Vagina (tissue), 2 donors: Measurements from ENCODE around the gene PM20D1. TPM values are rescaled to one million over a fixed set of nuclear protein-coding genes. Genes with fewer than 3 reads are reported as not detected.

ENCODE experiments used
- DNase-seq, 2 donors: peaks; one replicate each; pipeline ENCODE4 v3.0.0-alpha.2; 2017; ENCODE audit errors: extremely low spot score in 2 of 2
- H3K27ac ChIP-seq: fragments of 200-600 bp; sonication (generic); one replicate; pipeline ENCODE4 v1.5.1; 2019
- H3K27me3 ChIP-seq: fragments of 200-600 bp; sonication (generic); one replicate; pipeline ENCODE4 v1.5.1; 2019
- H3K36me3 ChIP-seq, 2 donors: fragments of 200-600 bp; sonication (generic); one replicate each; pipeline ENCODE4 v1.5.1; 2017 to 2019
- H3K4me1 ChIP-seq: fragments of 200-600 bp; sonication (generic); one replicate; pipeline ENCODE4 v1.5.1; 2019
- H3K4me3 ChIP-seq, 2 donors: fragments of 200-600 bp; sonication (generic); 1 replicate in 1 of 2; 2 replicates in 1 of 2; pipeline ENCODE4 v1.5.1; 2016 to 2019
- H3K9me3 ChIP-seq: fragments of 200-600 bp; sonication (generic); one replicate; pipeline ENCODE4 v1.5.1; 2019
- CTCF ChIP-seq, 3 experiments: fragments of 450-650 bp in 2 of 3; fragments of 200-600 bp in 1 of 3; sonication (generic) in 1 of 3; IDR thresholded peaks; one replicate each; pipeline ENCODE4 v1.5.1; 2017 to 2019; ENCODE audit warnings: antibody characterized with exemption in 3 of 3, mild to moderate bottlenecking in 2 of 3, moderate library complexity in 2 of 3
- POLR2A ChIP-seq, 2 donors: fragments of 450-650 bp; IDR thresholded peaks; one replicate each; pipeline ENCODE4 v1.6.1; 2017; ENCODE audit warnings: antibody characterized with exemption in 2 of 2, mild to moderate bottlenecking in 2 of 2, moderate library complexity in 2 of 2
- POLR2AphosphoS5 ChIP-seq, 2 donors: sonication (generic); formaldehyde crosslinking; IDR thresholded peaks; one replicate each; pipeline ENCODE4 v1.9.0; 2017; ENCODE audit warnings: antibody characterized with exemption in 2 of 2, mild to moderate bottlenecking in 2 of 2, low read depth in 1 of 2; ENCODE audit not compliant: insufficient read depth in 1 of 2
- intact Hi-C: fragments of 100-400 bp; cut with DNase I; formaldehyde crosslinking; loops from one replicate; pipeline ENCODE4 v1.15.1; 2023
- total RNA-seq: library from RNA; depleted of rRNA; stranded (reverse); fragments of >200 nt; gene quantifications from one replicate; pipeline ENCODE4 v1.2.3, GENCODE V29; 2016

PM20D1 gene
- total RNA-seq, 1 donor from 2014 or later: not detected

GRCh38 chr1:205809942-205810345, 40.0 kb downstream of the PM20D1 start:
- DNase-seq: no peak
- Histone ChIP-seq H3K36me3 (no peaks in the 10 kb centered on the region), H3K27me3 (no peaks in the 10 kb centered on the region), H3K4me3 (no peak overlapping the region), H3K27ac (no peak overlapping the region), H3K9me3 (no peaks in the 10 kb centered on the region), H3K4me1 (peaks cover 77% of the 10 kb centered on the region)
- intact Hi-C loops: no loop called here
- TF ChIP-seq POLR2AphosphoS5 (IDR thresholded peaks at IDR 0.05; ENCODE audit: insufficient read depth in 1 of 2, low read depth in 1 of 2) (no peak), POLR2A (IDR thresholded peaks at IDR 0.05) (no peak), CTCF (IDR thresholded peaks at IDR 0.05) (no peak)

GRCh38 chr1:205809469-205809868, 40.5 kb downstream of the PM20D1 start:
- peaks cover 74% of the 10 kb centered on the region for H3K4me1 ChIP-seq
- TF ChIP-seq POLR2A (IDR thresholded peaks at IDR 0.05) (no peak), POLR2AphosphoS5 (IDR thresholded peaks at IDR 0.05; ENCODE audit: insufficient read depth in 1 of 2, low read depth in 1 of 2) (no peak), CTCF (IDR thresholded peaks at IDR 0.05) (no peak)
- DNase-seq: no peak
- intact Hi-C loops: no loop called here
- H3K27me3 ChIP-seq: no peaks in the 10 kb centered on the region
- no peak overlapping the region for H3K27ac ChIP-seq
- H3K36me3 ChIP-seq: no peaks in the 10 kb centered on the region
- no peaks in the 10 kb centered on the region for H3K9me3 ChIP-seq
- no peak overlapping the region for H3K4me3 ChIP-seq

- no peak for DNase-seq
- H3K27ac ChIP-seq: no peak overlapping the region
- H3K4me3 ChIP-seq: no peak overlapping the region
- intact Hi-C loops: no loop called here
- no peaks in the 10 kb centered on the region for H3K27me3 ChIP-seq
- peaks cover 43% of the 10 kb centered on the region for H3K4me1 ChIP-seq
- TF ChIP-seq CTCF (IDR thresholded peaks at IDR 0.05) (no peak), POLR2AphosphoS5 (IDR thresholded peaks at IDR 0.05; ENCODE audit: insufficient read depth in 1 of 2, low read depth in 1 of 2) (no peak), POLR2A (IDR thresholded peaks at IDR 0.05) (no peak)
- H3K36me3 ChIP-seq: peaks cover 0 to 5% of the 10 kb centered on the region in 2 donors
- no peaks in the 10 kb centered on the region for H3K9me3 ChIP-seq
Measured at GRCh38 chr1:205805082-205805711, 44.7 kb downstream of the PM20D1 start.

- H3K27ac ChIP-seq: no peak overlapping the region
- TF ChIP-seq POLR2AphosphoS5 (IDR thresholded peaks at IDR 0.05; ENCODE audit: insufficient read depth in 1 of 2, low read depth in 1 of 2): no peak
- no peak for TF ChIP-seq POLR2A (IDR thresholded peaks at IDR 0.05)
- TF ChIP-seq CTCF (IDR thresholded peaks at IDR 0.05): no peak
- intact Hi-C loops: no loop called here
- peaks cover 37% of the 10 kb centered on the region for H3K4me1 ChIP-seq
- DNase-seq: no peak
- no peak overlapping the region for H3K4me3 ChIP-seq
- no peaks in the 10 kb centered on the region for H3K27me3 ChIP-seq
- peaks cover 0 to 5% of the 10 kb centered on the region in 2 donors for H3K36me3 ChIP-seq
- no peaks in the 10 kb centered on the region for H3K9me3 ChIP-seq
Measured at GRCh38 chr1:205804605-205805004, 45.3 kb downstream of the PM20D1 start.

GRCh38 chr1:205803986-205804385, 45.9 kb downstream of the PM20D1 start:
- H3K27ac ChIP-seq: no peak overlapping the region
- intact Hi-C loops: no loop called here
- no peak overlapping the region for H3K4me3 ChIP-seq
- TF ChIP-seq CTCF (IDR thresholded peaks at IDR 0.05) (no peak), POLR2AphosphoS5 (IDR thresholded peaks at IDR 0.05; ENCODE audit: insufficient read depth in 1 of 2, low read depth in 1 of 2) (no peak), POLR2A (IDR thresholded peaks at IDR 0.05) (no peak)
- H3K36me3 ChIP-seq: peaks cover 0 to 11% of the 10 kb centered on the region in 2 donors
- DNase-seq: no peak
- peaks cover 31% of the 10 kb centered on the region for H3K4me1 ChIP-seq
- H3K27me3 ChIP-seq: no peaks in the 10 kb centered on the region
- no peaks in the 10 kb centered on the region for H3K9me3 ChIP-seq
